Hepatocyte (in vitro differentiated cells): ENCODE results near the gene TMEM176B.

ENCODE experiments used
- EZH2 ChIP-seq: fragments of 200-600 bp; sonication (generic); IDR thresholded peaks from 2 replicates; pipeline ENCODE4 v1.6.1; 2016; ENCODE audit warnings: antibody characterized with exemption, mild to moderate bottlenecking, borderline replicate concordance
- EZH2phosphoT487 ChIP-seq: fragments of 200-600 bp; sonication (generic); IDR thresholded peaks from one replicate; pipeline ENCODE4 v1.6.1; 2018; ENCODE audit warnings: antibody characterized with exemption, mild to moderate bottlenecking, low read depth, moderate library complexity; ENCODE audit not compliant: unreplicated experiment, severe bottlenecking

- TF ChIP-seq EZH2 = no peak
- no peak for TF ChIP-seq EZH2phosphoT487
Observed at GRCh38 chr7:150845421-150845861, 45.3 kb upstream of the TMEM176B start.
